Left kidney (tissue), 2 donors: ENCODE results near the gene GRK4. TPM values are rescaled to one million over a fixed set of nuclear protein-coding genes. Genes with fewer than 3 reads are reported as not detected.
"Not testable (repeated sequence)": the region's sequence is repeated elsewhere in the genome, so short reads cannot be mapped to it uniquely, and the experiment has no call there.

Source experiments
- DNase-seq: peaks from one replicate; pipeline ENCODE4 v3.0.0-alpha.2; 2013
- polyA plus RNA-seq: library from polyadenylated mRNA; unstranded; fragments of 120-200 nt; gene quantifications from one replicate; pipeline ENCODE4 v1.2.1, GENCODE V29; 2013; ENCODE audit not compliant: insufficient read length

Gene GRK4
- polyA plus RNA-seq, 1 donor = 14.0 TPM

DNA sequence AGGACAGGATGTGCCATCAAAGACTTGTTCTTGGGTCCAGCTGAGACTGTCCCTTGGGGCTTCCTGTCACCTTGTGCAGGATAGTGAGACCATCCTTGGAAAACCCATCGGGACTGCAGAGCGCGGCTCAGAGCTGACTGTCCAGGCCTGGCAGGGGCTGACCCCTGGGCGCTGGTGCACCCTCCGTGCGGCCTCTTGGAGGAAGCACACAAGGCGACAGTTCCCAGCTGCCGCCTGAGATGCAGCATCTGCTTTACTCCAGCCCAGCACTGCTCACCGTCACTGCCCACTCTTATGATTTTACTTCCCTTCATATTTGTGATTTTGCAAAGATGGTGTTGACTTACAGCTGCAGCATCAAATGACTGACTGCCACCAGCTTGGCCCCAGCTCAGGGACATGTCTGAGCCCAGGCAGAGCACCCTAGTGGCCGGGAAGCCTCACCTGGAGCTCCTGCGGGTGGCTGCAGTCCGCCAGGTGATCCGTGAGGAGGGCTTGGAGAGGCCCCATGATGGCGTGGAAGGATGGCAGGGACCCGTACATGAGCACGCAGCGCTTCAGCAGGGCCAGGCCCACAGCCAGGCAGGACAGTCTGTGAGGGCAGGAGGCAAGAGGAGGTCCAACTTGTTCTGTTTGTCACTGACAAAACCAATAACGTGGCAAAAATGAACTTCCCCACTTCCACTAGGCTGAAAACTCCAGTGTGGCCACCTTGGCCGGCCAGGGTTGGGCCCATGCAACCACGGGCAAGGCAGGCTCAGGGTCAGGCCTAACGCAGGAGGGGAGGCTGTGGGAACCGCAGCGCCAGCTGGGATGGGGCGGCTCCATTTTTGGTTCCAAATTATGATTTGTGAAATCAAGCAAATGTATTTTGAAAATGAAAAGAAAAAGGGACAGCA, 22.0 kb upstream of the GRK4 start:
- no peak for DNase-seq

DNA sequence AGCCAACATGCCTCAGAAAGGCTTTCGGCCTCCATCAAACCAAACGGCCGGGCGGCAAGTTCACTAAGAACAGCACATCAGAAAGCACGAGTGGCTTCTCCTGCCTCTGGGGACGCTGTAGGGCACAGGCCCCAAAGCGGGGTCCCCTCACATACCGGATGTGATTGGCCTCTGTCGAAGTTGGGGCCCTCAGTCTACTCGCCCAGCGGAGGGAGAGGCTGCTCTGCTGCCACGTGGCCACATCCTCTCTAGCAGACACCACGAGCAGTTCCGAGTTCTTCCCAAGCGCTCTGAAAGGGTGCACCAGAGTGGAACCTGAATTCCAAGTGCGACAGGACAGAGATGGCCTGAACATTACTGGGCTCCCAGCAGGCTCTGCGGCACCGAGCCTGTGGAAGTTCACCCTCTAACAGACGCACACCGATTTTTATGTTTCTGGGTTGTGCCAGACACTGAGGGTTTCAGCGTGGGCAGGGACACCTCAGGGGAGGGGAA, 21.3 kb upstream of the GRK4 start:
- no peak for DNase-seq

GRCh38 chr4:2942532-2943363, 20.6 kb upstream of the GRK4 start:
- DNase-seq = no peak

DNA sequence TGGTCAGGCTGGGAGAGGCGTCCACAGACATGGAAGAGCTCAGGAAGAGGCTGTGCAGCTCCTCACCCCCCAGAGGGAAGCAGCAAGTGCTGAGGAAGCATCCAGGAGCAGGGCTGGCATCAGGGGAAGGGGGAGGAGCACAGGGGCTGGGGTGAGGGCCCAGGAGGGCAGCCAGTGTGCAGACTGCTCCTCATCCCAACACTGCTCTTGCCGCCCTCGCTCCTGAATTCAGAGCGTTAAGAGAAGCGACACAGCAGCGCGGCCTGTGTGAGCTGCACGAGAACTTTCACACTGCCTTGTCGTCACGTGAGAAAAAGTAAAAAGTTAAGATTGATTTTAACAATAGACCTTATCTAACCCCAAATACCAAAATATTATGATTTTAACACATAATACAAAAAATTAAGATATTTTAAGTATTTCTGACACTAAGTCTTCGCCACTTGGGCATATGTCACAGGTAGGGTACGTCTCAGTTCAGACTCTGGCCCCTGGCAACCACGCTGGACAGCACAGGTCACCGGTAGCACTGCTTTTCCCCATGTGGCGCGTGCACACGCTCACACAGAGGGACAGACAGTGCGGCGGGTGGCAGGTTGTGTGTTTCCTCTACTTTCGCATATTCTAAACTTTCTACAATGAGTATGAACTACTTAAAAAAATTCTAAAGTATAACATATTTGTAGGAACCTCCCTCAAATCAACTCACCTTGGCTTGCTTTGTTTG, 19.8 kb upstream of the GRK4 start:
- no peak for DNase-seq

DNA sequence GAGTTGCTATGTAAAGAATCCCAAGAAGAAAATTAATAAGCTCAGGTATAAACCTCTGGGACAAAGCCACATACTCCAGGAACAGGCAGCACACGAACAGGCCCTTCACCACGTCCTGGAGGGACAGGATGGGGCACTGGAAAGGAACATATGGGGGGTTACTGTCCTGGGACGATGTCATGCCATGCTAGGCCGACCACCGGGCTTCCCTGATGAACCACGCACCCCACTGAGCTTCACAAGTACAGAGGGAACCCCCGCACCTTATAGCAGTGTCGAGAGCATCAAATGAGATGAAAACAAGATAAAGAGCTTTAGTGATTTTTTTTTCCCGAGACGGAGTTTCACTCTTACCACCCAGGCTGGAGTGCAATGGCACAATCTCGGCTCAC, 19.3 kb upstream of the GRK4 start:
- no peak for DNase-seq

DNA sequence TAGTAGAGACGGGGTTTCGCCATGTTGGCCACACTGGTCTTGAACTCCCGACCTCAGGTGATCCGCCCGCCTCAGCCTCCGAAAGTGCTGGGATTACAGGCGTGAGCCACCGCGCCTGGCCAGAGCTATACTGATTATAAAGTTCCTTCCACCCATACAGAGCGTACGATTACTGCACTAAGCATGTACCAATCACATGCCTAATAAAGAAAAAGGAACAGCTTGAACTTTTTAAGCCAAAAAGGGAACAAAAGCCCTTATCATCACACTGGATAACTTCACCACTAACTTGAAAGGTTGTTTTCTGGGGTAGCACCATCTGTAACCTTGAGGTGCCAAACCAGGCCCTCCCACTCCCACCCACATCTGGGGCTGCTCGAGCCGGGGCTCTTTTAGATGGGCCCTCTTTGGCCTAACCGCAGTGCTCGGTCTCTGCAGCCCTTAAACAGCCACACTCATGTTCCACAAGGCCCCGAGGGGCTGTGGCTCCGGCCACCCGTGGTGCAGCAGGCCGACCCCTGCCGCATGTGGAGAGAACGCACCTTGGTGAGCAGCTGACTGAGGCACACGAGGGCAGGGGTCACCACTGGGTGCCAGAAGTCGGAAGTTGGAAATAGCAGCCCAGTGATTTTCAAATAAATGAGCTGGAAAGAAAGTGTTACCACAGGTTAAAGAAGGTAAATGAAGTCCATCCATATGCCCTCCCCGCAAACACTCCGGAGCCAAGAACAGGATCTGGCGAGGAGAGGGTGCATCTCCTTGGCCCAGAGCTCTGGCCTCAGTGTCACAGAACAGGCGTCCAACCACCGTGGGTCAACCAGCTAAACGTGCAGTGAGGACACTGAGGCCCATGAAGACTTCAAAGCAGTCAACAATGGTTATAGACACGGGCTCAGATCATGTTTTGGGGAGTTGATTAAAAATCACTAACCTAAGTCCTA, 18.5 kb upstream of the GRK4 start:
- DNase-seq = no peak

DNA sequence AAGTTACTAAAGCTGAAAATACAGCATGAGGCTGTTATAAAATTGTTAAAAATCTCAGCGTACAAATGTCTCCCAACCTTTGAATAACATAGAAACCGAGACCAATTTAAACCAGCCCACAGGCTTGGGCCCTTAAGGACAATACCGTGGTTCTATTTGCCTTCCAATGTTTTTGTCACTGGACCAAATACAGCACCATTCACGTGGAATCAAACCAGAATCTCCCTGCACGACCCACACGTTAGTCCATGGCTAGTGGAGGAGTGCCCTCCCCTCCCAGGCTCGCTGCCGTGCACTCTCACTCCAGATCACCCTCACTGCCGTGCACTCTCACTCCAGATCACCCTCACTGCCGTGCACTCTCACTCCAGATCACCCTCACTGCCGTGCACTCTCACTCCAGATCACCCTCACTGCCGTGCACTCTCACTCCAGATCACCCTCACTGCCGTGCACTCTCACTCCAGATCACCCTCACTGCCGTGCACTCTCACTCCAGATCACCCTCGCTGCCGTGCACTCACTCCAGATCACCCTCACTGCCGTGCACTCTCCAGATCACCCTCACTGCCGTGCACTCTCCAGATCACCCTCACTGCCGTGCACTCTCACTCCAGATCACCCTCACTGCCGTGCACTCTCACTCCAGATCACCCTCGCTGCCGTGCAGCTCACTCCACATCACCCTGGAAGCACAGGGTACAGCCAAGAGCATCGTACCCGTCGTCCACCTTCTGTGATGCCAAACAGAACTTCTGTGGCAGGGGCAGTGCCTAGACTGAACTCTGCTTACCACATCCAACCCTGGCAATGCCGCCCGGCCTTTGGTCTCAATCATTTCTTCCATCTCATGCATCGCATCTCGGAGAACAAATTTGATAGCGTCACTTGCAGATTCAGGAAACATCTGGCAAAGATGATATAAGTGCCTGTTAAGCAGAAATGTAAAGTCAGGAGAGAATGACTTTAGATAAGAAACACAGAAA, 17.5 kb upstream of the GRK4 start:
- not testable (repeated sequence) for DNase-seq

GRCh38 chr4:2946812-2947600, 16.4 kb upstream of the GRK4 start:
- no peak for DNase-seq

GRCh38 chr4:2947926-2948325, 15.4 kb upstream of the GRK4 start:
- DNase-seq = no peak

DNA sequence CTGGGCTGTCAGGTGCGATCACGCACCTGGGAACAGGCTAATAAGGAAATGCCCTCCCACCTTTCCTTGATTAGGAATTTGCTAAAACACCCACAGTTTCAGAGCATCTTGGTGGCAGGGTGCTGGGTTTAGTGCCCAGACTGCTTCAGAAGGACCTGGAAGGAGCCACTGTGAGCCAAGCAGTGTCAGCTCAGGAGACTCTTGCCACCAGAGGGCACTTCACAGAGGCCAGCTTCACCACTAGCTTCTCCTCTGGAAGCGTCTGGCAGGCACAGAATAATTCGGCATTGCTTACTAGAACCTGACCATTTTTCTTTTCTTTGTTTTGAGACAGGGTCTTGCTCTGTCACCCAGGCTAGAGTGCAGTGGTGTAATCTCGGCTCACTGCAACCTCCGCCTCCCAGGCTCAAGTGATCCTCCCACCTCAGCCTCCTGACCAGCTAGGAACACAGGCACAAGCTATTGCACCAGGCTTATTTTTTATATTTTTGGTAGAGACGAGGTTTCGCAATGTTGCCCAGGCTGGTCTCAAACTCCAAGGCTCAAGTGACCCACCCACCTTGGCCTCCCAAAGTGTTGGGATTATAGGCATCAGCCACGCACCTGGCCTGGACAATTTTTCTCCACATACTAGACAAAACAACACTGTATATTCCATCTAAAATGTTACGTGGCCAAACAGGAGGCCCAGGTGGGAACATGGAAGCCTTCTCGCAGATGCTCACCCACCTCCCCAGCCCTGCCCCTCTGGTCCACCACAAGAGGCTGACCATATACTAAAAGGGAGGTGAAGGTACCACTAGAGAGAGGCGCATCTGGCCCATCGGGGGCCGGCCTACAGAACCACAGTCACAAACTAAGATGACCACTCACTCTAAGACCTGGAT, 14.2 kb upstream of the GRK4 start:
- no peak for DNase-seq

- no peak for DNase-seq
These were observed 13.6 kb upstream of the GRK4 start for GRCh38 chr4:2949782-2950125.

DNA sequence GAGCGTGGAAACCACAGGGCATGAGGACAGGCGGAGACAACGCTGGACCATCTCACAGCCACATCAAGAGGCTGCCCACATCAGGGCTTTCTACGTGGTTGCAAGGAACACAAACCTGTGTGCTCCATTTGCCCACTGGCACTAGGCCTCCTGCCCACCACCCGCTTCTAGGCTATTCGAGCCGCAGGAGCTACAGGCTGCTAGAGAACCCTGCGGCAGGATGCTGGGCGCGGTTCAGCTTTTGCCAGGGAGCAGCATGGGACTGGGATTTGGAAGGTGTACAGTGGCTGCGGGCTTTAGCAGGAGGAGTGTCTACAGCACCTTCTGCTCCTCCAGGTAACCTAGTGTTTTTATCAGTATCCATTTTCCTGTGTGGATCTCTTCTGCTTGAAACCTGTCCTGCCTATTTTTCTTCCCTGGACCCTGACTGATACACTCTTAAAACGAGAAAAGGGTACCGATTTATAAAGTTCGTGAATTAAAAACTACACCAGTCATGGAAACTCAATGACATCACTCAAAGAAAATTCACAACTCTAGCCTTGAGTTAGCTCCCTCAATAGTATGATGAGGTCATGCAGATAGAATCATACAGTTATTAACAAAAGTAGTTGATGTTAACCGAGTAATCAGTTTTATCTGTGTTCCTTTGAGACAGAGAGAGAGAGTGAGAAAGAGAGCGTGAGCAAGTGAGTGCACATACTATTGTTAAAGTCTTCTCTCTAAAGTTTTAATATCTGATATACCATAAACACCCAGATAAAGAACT, 13.0 kb upstream of the GRK4 start:
- no peak for DNase-seq

GRCh38 chr4:2953496-2953895, 9.9 kb upstream of the GRK4 start:
- DNase-seq = no peak

DNA sequence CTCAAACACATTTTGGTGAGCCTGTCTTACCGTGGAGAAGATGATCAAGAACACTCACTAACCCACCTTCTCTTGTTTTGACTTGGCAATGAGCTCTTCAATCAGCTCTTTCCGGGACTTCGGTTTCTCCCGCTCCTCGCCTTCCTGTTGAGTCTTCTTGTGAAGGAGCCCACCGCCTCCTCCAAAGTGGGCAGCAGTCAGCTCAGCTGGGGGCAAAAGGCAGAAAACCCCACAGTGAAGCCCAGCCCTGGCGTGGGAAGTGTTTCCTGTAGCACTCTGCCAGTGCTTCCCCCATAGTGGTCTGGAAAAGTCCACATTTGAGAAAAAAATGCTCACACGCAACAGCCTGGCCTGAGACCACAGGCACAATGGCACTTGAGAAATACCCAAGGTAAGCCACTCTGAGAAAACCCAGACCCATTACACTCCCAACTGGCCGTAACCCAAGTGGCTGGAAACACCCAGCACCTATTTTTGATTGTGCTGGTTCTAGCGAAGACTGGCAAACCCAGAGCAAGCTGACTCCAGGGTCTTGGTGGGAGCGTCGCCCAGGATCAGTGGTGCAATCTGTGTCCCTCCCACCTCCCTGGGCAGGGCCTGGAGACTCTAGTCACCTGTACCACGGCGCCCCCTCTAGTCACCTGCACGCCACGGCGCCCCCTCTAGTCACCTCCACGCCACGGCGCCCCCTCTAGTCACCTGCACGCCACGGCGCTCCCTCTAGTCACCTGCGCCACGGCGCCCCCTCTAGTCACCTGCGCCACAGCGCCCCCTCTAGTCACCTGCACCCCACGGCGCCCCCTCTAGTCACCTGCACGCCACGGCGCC, 8.8 kb upstream of the GRK4 start:
- no peak for DNase-seq

DNA sequence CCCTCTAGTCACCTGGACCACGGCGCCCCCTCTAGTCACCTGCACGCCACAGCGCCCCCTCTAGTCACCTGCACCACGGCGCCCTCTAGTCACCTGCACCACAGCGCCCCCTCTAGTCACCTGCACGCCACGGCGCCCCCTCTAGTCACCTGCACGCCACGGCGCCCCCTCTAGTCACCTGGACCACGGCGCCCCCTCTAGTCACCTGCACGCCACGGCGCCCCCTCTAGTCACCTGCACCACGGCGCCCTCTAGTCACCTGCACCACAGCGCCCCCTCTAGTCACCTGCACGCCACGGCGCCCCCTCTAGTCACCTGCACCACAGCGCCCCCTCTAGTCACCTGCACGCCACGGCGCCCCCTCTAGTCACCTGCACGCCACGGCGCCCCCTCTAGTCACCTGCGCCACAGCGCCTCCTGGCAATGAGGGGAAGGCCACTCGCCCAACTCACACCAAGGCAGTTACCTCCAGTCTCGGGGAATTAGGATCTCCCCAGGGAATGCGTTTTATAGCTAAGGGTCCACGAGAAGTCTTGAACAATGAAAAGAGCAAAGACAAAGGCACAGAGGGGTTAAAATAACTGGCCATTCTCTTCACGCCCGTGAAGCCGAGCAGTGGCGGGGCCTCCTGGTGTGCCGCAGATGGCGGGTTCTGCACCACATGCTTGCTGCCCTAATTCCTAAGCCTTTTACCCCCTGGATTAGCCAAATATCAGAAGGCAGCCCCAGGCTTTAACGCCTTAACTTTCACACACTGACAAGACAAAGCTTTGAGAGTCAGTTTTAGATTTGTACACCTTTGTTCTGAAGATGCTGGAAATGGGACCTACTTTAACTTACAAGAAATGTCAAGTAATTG, 8.0 kb upstream of the GRK4 start:
- not testable (repeated sequence) for DNase-seq
